Measurements from ENCODE around the gene PDE7B.
"Not testable (repeated sequence)": the region's sequence is repeated elsewhere in the genome, so short reads cannot be mapped to it uniquely, and the experiment has no call there.

PDE7B gene

DNA sequence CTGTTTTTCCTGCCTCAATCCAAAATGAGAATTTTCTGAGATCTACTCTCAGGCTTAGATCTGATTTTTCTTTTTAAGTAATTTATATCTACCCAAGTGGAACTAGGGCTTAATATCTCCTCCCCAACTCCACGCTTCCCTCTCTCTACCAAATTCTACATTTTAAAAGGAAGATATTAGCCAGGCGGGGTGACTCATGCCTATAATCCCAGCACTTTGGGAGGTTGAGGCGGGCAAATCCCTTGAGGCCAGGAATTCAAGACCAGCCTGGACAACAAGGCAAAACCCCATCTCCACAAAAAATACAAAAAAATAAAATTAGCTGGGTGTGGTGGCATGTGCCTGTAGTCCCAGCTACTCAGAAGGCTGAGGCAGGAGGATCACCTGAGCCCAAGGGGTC lies 337.6 kb downstream of the PDE7B start:
- DNase-seq (no peak), ATAC-seq (no peak)

DNA sequence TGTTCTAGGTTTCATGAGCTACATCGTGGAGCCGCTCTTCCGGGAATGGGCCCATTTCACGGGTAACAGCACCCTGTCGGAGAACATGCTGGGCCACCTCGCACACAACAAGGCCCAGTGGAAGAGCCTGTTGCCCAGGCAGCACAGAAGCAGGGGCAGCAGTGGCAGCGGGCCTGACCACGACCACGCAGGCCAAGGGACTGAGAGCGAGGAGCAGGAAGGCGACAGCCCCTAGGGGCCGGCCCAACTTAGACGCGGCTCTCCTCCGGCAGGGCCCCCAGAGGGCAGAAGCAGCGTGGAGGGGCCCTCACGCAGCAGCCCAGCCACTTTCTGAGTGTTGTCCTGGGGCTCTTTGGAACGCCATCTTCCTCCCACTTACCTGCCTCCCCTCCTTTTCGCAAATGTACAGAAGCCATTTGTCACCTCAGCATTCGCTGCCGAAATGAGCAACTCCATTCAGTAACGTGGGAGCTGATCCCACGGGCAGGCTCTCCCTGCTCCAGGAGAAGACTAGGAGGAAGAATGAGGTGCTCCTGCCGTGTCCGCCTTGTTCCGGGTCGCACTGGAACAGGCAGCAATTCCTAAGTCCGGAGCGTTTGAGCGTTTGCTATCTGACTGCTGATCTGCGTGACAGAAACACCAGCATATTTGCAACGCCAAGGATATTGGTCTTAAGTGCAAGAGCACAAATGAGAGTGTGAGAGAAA lies 340.3 kb downstream of the PDE7B start:
- no peak for DNase-seq
- no peak for ATAC-seq

- ATAC-seq, result no peak
- DNase-seq, result no peak
Observed at GRCh38 chr6:136192902-136193301, 341.4 kb downstream of the PDE7B start.

DNA sequence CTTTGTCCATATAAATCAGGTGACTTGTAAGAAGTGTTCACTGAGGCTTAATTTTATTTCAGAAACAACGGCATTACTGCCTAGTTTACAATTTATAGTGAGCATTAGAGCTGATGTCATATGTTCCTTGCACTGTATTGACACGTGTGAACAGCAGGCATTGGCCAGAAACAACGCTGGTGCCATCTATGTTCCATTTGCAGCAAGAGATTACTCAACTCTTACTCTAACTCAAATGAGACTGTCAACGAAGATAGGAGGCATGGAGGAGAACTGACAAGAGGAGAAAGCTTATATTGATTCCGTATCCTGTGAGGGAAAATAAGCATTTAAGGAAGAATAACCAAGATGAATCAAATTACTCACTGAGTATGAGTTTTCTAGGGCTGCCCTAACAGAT lies 350.2 kb downstream of the PDE7B start:
- no peak for ATAC-seq
- no peak for DNase-seq

GRCh38 chr6:136208783-136209182 lies 357.3 kb downstream of the PDE7B start:
- no peak for ATAC-seq
- DNase-seq, result no peak

- DNase-seq, result no peak
- no peak for ATAC-seq
Observed at GRCh38 chr6:136209496-136209895, 358.0 kb downstream of the PDE7B start.

GRCh38 chr6:136210398-136211165 lies 359.1 kb downstream of the PDE7B start:
- ATAC-seq (no peak), DNase-seq (no peak)

DNA sequence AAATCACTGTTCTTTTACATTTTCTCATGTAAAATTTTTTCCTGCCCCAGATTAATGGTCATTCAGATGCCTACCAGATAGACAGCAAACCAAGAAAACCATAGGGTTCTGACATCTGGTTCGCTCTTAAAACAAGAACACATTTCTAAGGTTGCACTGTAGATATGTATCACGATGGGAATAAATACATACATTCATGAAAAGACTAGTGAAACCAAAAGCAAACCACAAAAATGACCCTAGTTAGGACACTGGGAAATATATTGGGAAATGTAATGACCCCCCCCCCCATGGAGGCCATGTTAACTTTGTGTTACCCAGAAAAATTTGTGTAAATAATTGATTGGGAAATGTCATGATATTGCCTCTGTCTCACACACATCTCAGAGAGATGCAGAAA lies 361.1 kb downstream of the PDE7B start:
- DNase-seq, result no peak
- ATAC-seq, result no peak

GRCh38 chr6:136213012-136213539 lies 361.6 kb downstream of the PDE7B start:
- no peak for ATAC-seq
- DNase-seq, result no peak

- no peak for ATAC-seq
- DNase-seq, result no peak
Observed at GRCh38 chr6:136213853-136214252, 362.4 kb downstream of the PDE7B start.

GRCh38 chr6:136216503-136217401 lies 365.3 kb downstream of the PDE7B start:
- ATAC-seq, result no peak
- no peak for DNase-seq

- ATAC-seq, DNase-seq: not testable (repeated sequence)
Observed at GRCh38 chr6:136224974-136225373, 373.5 kb downstream of the PDE7B start.

DNA sequence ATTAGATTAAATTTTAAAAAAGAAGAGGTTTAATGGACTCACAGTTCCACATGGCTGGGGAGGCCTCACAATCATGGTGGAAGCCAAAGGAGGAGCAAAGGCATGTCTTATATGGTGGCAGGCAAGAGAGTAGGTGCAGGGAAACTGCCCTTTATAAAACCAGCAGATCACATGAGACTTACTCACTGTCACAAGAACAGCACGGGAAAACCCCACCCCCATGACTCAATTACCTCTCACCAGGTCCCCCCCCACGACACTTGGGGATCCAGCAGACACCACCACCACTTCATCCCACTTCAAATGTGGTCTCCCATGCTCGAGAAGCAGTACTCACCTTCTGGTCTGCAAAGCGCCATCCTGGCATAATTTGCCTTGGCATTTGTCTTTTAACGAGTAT lies 374.0 kb downstream of the PDE7B start:
- ATAC-seq, result peak; percentile 57
- DNase-seq, result peak; percentile 49

DNA sequence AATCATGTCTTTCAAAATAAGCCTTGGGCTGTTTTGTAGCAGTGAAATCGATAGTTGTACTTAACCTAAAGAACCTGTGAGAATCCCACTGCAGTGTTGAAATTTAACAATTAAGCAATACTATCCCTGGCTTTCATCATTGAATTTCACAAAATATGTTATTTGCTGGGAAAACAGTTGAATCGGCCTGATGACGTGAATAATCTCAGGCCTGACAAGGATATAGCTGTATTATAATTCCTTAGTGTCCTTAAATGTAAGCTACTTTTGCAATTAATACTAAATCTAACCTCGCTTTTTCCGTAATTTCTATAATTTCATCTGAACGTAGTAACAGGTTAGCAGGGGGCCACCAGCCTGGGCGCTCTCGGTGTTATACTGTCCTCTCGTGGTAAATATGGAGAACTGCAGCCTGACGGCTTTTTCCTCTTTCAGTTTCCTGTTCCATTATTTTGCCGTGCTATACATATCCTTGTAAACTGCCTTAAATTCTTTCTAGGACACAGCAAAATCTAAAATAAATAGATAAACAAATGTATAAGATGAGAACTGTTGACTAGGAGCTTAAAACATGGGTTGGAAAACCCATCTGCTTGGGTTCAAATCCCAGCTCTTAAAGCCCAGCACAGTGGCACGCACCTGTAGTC lies 374.6 kb downstream of the PDE7B start:
- DNase-seq (peak; percentile 58), ATAC-seq (peak; percentile 76)

DNA sequence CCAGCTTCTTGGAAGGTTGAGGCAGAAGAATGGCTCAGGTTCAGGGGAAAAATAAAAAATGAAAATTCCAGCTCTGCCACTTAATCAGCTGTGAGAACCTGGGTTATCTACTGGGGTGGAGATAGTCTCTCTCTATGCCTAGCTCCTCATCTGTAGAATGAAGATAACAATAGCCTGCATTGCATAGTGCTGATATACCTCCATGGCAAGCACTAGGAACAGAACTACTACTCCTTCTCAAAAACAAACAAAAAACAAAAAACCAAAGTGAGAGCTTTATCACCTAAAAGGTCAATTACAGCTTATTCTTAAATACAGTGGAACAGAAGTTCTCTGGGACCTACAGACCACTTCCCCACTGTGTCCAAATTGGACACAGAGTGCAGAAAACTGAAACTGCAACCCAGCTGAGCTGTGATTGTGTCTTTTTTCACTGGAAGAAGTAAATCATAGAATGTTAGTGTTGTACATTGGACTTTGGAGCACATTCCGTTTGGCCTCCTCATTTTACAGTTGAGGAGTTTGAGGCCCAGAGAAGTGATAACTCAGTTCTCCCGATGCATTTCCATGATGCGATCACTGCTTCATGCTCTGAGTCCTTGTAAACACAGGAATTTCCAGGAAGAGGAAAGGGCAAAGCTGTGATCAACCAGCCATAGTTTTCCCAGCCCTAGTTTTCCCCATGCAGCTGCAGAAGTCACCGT lies 375.3 kb downstream of the PDE7B start:
- ATAC-seq, result no peak
- DNase-seq, result no peak

- DNase-seq (no peak), ATAC-seq (no peak)
Observed at GRCh38 chr6:136228814-136229213, 377.3 kb downstream of the PDE7B start.

DNA sequence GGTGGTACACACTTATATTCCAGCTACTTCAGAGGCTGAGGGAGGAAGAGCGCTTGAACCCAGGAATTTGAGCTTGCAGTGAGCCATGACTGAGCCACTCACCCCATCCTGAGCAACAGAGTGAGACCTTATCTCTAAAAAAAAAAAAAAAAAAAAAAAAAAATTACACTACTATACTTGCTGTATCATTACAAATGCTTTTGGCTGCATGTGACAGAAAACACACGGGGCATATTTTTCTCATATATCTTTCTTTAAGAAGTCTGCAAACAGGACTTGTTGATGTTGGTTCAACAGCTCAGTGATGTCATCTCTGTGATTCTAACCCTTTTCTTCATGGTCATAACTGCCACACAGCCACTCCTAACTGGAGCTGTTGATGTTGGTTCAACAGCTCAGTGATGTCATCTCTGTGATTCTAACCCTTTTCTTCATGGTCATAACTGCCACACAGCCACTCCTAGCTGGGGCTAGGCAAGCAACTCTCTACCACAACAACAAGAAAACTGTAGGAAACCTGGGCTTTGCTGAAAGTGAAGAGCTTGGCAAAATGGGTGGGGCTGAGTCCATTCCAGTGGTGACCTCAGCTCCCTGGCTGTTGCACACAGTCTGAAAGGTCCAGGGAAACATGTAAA lies 378.8 kb downstream of the PDE7B start:
- ATAC-seq (no peak), DNase-seq (no peak)

DNA sequence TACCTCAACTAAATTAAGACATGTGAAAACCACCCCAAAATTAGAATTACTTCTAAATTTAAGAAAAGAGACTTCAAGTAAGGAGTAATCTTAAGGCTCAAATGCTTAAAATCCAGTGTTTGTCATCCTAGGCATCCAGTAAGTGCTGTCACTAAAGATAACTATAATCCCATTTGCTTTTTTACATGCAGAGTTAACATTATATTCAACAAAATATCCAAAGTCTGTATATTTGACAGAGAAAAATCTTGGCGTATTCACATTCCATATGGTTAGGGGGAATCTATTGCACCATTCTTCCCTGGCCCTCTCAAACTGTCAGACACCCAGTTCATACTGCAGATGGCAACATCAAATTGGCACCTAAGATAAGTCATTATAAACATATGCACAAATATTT lies 381.2 kb downstream of the PDE7B start:
- DNase-seq, result no peak
- ATAC-seq, result no peak

- ATAC-seq, result no peak
- no peak for DNase-seq
Observed at GRCh38 chr6:136235233-136235564, 383.7 kb downstream of the PDE7B start.

DNA sequence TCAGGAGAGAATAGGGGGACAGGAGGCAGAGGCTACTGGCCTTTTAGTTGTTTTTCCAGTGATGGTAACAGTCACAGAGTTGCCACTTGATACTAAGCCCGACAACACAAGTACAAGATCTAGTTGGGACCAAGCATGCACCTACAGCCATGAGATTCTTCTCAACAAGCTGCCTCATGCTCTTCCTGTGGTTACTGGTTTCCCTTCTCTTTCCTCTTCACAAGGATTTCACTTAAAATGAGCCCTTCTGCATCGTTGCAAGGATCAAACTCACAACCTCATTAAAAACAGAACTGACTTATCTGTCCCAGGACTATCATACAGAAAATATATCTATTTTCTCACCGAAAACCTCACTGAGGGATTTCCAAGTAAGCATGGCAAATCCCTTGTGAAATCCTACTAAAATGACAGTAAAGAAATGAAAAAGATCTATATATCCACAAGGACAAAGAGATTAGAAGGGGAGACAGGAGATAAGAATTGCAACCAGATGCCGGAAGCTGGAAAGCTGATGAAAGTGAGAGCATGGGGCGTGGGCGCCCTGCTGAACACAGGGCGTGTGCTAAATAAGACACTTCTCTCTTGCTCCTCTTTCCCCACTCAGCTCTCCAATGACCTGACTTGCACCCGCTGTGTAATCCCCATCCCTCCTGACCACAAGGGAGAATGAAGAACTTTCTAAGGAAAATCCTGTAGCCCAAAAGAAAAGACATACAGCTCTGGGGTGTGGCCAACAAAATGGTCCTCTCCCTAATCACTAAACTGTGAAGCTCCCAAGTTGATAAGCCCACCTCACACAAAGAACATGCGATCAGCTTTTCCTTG lies 385.2 kb downstream of the PDE7B start:
- ATAC-seq (no peak), DNase-seq (no peak)

Measured in stimulated activated naive CD8-positive, alpha-beta T cell treated with anti-CD3 and anti-CD28 coated beads, Interleukin-15, Interleukin-2, amounts not matched to agents 100 U/mL and 50 U/mL, for 24 hours (primary cell).